ENCODE data around the gene FBLN1.

DNA sequence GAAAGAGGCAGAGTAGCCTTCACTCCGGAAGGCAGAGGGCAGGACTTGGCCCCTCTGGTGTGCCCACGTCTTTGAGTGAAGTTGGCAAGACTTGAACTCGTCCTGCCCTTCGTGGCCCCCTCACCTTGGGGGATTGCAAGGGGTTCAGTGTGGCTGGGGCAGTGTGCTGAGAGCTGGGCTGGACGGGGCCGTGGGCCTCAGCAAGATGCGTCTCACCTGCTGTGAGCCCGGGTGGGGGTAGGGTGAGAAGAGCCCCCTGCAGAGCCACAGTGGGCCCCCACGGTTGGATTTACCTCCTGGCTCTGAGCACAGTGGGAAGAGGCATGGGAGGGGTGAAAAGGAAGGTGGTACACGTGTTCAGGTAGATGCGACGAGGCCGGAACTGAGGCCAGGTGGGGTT lies 87.6 kb downstream of the FBLN1 start:
- no peak for TF ChIP-seq ZC3H4 (CRISPR knock-in tag; IDR thresholded peaks at IDR 0.05; ENCODE audit: borderline replicate concordance)
- no peak for TF ChIP-seq ZNF512 (CRISPR knock-in tag; IDR thresholded peaks at IDR 0.05)

All from HepG2 (cell line).